Sigmoid colon (tissue), 7 donors: ENCODE measurements around the gene CHMP4A. TPM values are rescaled to one million over a fixed set of nuclear protein-coding genes. Genes with fewer than 3 reads are reported as not detected.
A peak's percentile ranks its signal among the peaks of the same experiment; 100 is the strongest.

Source experiments
- DNase-seq: peaks from one replicate; pipeline ENCODE4 v3.0.0-alpha.2; 2019
- H3K27ac ChIP-seq, 4 donors: fragments of 200-600 bp; sonication (generic); one replicate each; pipeline ENCODE4 v1.5.1; 2016 to 2019; ENCODE audit warnings: mild to moderate bottlenecking in 1 of 4
- H3K27me3 ChIP-seq, 3 donors: fragments of 200-600 bp; sonication (generic); one replicate each; pipeline ENCODE4 v1.5.1; 2019; ENCODE audit warnings: mild to moderate bottlenecking in 1 of 3
- H3K36me3 ChIP-seq, 4 donors: fragments of 200-600 bp; sonication (generic); one replicate each; pipeline ENCODE4 v1.5.1; 2016 to 2019
- H3K4me1 ChIP-seq, 4 donors: fragments of 200-600 bp; sonication (generic); one replicate each; pipeline ENCODE4 v1.5.1; 2017 to 2019
- H3K4me3 ChIP-seq, 4 donors: fragments of 200-600 bp; sonication (generic); one replicate each; pipeline ENCODE4 v1.5.1; 2017 to 2019; ENCODE audit warnings: mild to moderate bottlenecking in 2 of 4, moderate library complexity in 1 of 4
- H3K9me3 ChIP-seq, 4 donors: fragments of 200-600 bp in 3 of 4; sonication (generic) in 3 of 4; one replicate each; pipeline versions ENCODE4 v1.5.1 to v1.6.1; 2013 to 2019
- CTCF ChIP-seq, 4 experiments: fragments of 450-650 bp in 3 of 4; fragments of 200-600 bp in 1 of 4; IDR thresholded peaks; one replicate each; pipeline ENCODE4 v1.5.1; 2016 to 2019; ENCODE audit warnings: antibody characterized with exemption in 4 of 4, mild to moderate bottlenecking in 3 of 4, moderate library complexity in 2 of 4
- EP300 ChIP-seq, 4 donors: sonication (generic); formaldehyde crosslinking; IDR thresholded peaks; one replicate each; pipeline ENCODE4 v1.6.1; 2017; ENCODE audit warnings: antibody characterized with exemption in 4 of 4
- POLR2A ChIP-seq, 2 donors: fragments of 450-650 bp; IDR thresholded peaks; one replicate each; pipeline ENCODE4 v1.6.1; 2016; ENCODE audit warnings: antibody characterized with exemption in 2 of 2, mild to moderate bottlenecking in 2 of 2, moderate library complexity in 2 of 2
- POLR2AphosphoS5 ChIP-seq, 4 donors: sonication (generic); formaldehyde crosslinking; IDR thresholded peaks; one replicate each; pipeline ENCODE4 v1.6.1; 2017; ENCODE audit warnings: antibody characterized with exemption in 4 of 4
- WGBS, 2 donors: extraction: QIAGEN DNeasy Blood & Tissue Kit; methylation state at CpG; one replicate each; pipeline ENCODE4 v1.1.7; 2013; 5-methylcytosine and 5-hydroxymethylcytosine counted together
- intact Hi-C: fragments of 100-400 bp; cut with DNase I; formaldehyde crosslinking; loops from one replicate; pipeline ENCODE4 v1.15.1; 2023
- polyA plus RNA-seq, 3 donors: library from polyadenylated mRNA; stranded (reverse); fragments of 200-250 nt; gene quantifications; one replicate each; pipeline ENCODE4 v1.2.3, GENCODE V29; 2013
- total RNA-seq, 4 donors: library from RNA; depleted of rRNA; stranded (reverse); fragments of >200 nt; gene quantifications; one replicate each; pipeline ENCODE4 v1.1.0, GENCODE V29; 2016
- donor health status: healthy with polysubstance abuse.
- donor health status: Bipolar disorder and iron deficiency.
- donor health status: healthy.

CHMP4A gene
- total and polyA plus RNA-seq, 7 donors, result 65.6 to 149 (median 109) TPM

GRCh38 chr14:24233538-24233866, 20.2 kb upstream of the CHMP4A start:
- Histone ChIP-seq H3K27me3 (no peaks in the 10 kb centered on the region), H3K36me3 (peaks cover 14 to 42% (median 22%) of the 10 kb centered on the region in 4 donors), H3K9me3 (no peaks in the 10 kb centered on the region), H3K4me3 (peak overlapping the region; percentile 68 to 91 (median 88)), H3K27ac (peak overlapping the region; percentile 82 to 93 (median 89)), H3K4me1 (peaks cover 0 to 32% (median 30%) of the 10 kb centered on the region in 4 donors)
- intact Hi-C loops, result loop anchor here (5.0 kb wide), 1 partner anchor 86 kb away; the partner anchor contains the start of genes PSME2 and RNF31
- TF ChIP-seq CTCF (IDR thresholded peaks at IDR 0.05), result no peak
- TF ChIP-seq POLR2AphosphoS5 (IDR thresholded peaks at IDR 0.05), result no peak
- TF ChIP-seq POLR2A (IDR thresholded peaks at IDR 0.05), result no peak
- TF ChIP-seq EP300 (IDR thresholded peaks at IDR 0.05), result no peak
- no peak for DNase-seq
- WGBS, 2 donors, result 68 to 84% methylated on average over 2 of the region's 2 CpGs

GRCh38 chr14:24232645-24233537, 19.6 kb upstream of the CHMP4A start, which contains the start of gene GMPR2:
Gene GMPR2, plus strand, starts transcription at chr14:24232929. Its CDS starts 325 bp downstream, at chr14:24233254.
- H3K27me3 ChIP-seq, result no peaks in the 10 kb centered on the region
- 5% methylated on average over 38 of the region's 38 CpGs for WGBS, 2 donors
- H3K9me3 ChIP-seq, result no peaks in the 10 kb centered on the region
- intact Hi-C loops, result loop anchor here (5.0 kb wide), 1 partner anchor 86 kb away; the partner anchor contains the start of genes PSME2 and RNF31
- H3K4me1 ChIP-seq, result peaks cover 0 to 32% (median 30%) of the 10 kb centered on the region in 4 donors
- peak within 1 kb of the TSS; percentile 68 to 91 (median 88) for H3K4me3 ChIP-seq
- DNase-seq, result no peak
- TF ChIP-seq POLR2AphosphoS5 (IDR thresholded peaks at IDR 0.05) (peak; percentile 23 to 43 (median 34)), CTCF (IDR thresholded peaks at IDR 0.05) (no peak)
- peak within 1 kb of the TSS; percentile 82 to 93 (median 89) for H3K27ac ChIP-seq
- peaks cover 13 to 41% (median 19%) of the 10 kb centered on the region in 4 donors for H3K36me3 ChIP-seq

- peaks cover 7 to 41% (median 14%) of the 10 kb centered on the region in 4 donors for H3K36me3 ChIP-seq
- WGBS, 2 donors, result 0% methylated on average over 30 of the region's 30 CpGs
- H3K9me3 ChIP-seq, result no peaks in the 10 kb centered on the region
- peak within 1 kb of the TSS; percentile 82 to 93 (median 89) for H3K27ac ChIP-seq
- H3K4me3 ChIP-seq, result peak within 1 kb of the TSS; percentile 68 to 91 (median 88)
- intact Hi-C loops, result loop anchor here (5.0 kb wide), 1 partner anchor 85 kb away; the partner anchor contains the start of genes PSME2 and RNF31
- peak; percentile 98 for DNase-seq
- TF ChIP-seq POLR2A (IDR thresholded peaks at IDR 0.05) (peak; percentile 51 to 77), CTCF (IDR thresholded peaks at IDR 0.05) (no peak), POLR2AphosphoS5 (IDR thresholded peaks at IDR 0.05) (peak; percentile 78 to 93 (median 87))
- peaks cover 0 to 32% (median 30%) of the 10 kb centered on the region in 4 donors for H3K4me1 ChIP-seq
- no peaks in the 10 kb centered on the region for H3K27me3 ChIP-seq
Observed at GRCh38 chr14:24232121-24232644, 18.9 kb upstream of the CHMP4A start, which contains the start of gene NEDD8. Gene NEDD8, minus strand, starts transcription at chr14:24232367. Its CDS starts 100 bp downstream, at chr14:24232267.

- TF ChIP-seq POLR2A (IDR thresholded peaks at IDR 0.05), result no peak
- no peak for TF ChIP-seq POLR2AphosphoS5 (IDR thresholded peaks at IDR 0.05)
Observed at GRCh38 chr14:24231263-24232120, 18.2 kb upstream of the CHMP4A start.

More at GRCh38 chr14:24231263-24232120, 18.2 kb upstream of the CHMP4A start:
- Histone ChIP-seq H3K9me3 (no peaks in the 10 kb centered on the region), H3K27ac (peak overlapping the region; percentile 82 to 93 (median 89)), H3K36me3 (peaks cover under 1 to 36% (median 8%) of the 10 kb centered on the region in 4 donors), H3K4me1 (peaks cover 0 to 32% (median 30%) of the 10 kb centered on the region in 4 donors), H3K4me3 (peak overlapping the region; percentile 68 to 91 (median 88)), H3K27me3 (no peaks in the 10 kb centered on the region)
- no peak for DNase-seq
- 10 to 12% methylated on average over 23 of the region's 23 CpGs for WGBS, 2 donors
- intact Hi-C loops, result loop anchor here (5.0 kb wide), 1 partner anchor 84 kb away; the partner anchor contains the start of genes PSME2 and RNF31
